Activated T-cell treated with anti-CD3 and anti-CD28 coated beads, Interleukin-2, amount 50 U/mL, for 4 hours (primary cell): ENCODE data around the gene SIRPB2. TPM values are rescaled to one million over a fixed set of nuclear protein-coding genes. Genes with fewer than 3 reads are reported as not detected.

ENCODE experiments used
- ATAC-seq, 2 donors: fragments of 200-7000 bp; cut with Tn5 transposase; one replicate each; pipeline ENCODE4 v1.10.0; 2021
- DNase-seq: peaks from one replicate; pipeline ENCODE4 v3.0.0-alpha.2; 2020
- H3K27me3 Mint-ChIP-seq: one replicate; pipeline ENCODE4 v1.8.0; 2021; ENCODE audit warnings: low read depth, mixed read lengths
- H3K36me3 Mint-ChIP-seq: one replicate; pipeline ENCODE4 v1.8.0; 2022; ENCODE audit warnings: mixed read lengths; ENCODE audit not compliant: insufficient read depth
- H3K4me1 Mint-ChIP-seq: one replicate; pipeline ENCODE4 v1.8.0; 2021; ENCODE audit warnings: low read depth, mixed read lengths
- H3K4me3 Mint-ChIP-seq: one replicate; pipeline ENCODE4 v1.8.0; 2021; ENCODE audit warnings: mild to moderate bottlenecking, moderate library complexity, mixed read lengths
- H3K9me3 Mint-ChIP-seq: one replicate; pipeline ENCODE4 v1.8.0; 2021; ENCODE audit warnings: mixed read lengths
- total RNA-seq, 3 donors: library from RNA; stranded (reverse); gene quantifications; one replicate each; pipeline ENCODE4 v1.2.1, GENCODE V29; 2021

Gene SIRPB2
- total RNA-seq, 3 donors from 2014 or later: not detected

DNA sequence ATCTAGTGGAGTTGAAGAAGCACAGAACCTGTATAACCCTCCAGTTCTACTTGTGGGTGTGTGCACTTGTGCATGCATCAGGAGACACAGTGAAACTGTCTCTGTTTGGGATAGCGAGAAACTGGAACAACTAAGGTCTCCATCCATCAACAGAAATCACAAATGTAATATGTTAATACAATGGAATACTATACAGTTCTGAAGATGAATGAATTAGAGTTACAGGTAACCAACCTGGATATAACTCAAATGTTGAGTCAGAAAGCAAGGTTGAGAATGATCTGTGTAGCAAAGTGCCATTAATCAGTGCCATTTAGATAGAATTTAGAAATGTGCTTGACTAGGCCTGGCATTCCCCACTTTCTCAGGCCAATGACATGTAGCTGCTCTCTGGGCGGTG, 20.0 kb downstream of the SIRPB2 start:
- Mint-ChIP-seq H3K9me3 (no peaks in the 10 kb centered on the region), H3K4me3 (no peak overlapping the region), H3K36me3 (no peaks in the 10 kb centered on the region), H3K27me3 (peaks cover 14% of the 10 kb centered on the region), H3K4me1 (peaks cover 12% of the 10 kb centered on the region)
- ATAC-seq (no peak), DNase-seq (no peak)

DNA sequence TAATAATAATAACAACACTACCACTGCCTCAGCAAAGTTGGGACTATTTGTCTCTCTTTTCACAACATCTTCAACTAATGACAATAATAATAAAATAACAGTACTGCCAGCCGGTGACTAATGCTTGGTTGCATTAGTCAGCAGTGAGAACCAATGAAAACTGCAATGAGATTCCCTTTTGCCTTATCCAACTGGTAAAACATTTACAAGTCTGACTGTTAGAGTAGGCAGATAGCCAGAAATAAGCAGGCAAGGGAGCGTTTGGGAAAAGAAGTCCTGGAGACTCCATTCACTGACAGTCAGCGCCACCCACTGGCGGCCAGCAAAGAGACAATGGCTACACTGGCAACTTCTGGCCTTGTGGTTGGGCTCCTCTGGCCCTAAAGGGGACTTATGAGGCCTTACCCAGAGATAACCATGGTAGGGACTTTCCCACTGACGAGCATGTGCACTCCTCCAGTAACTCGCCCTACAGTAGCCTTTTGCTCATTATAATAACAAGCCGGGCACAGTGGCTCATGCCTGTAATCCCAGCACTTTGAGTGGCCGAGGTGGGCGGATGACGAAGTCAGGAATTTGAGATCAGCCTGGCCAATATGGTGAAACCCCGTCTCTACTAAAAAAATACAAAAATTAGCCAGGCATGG, 21.2 kb downstream of the SIRPB2 start:
- no peak overlapping the region for H3K4me3 Mint-ChIP-seq
- H3K27me3 Mint-ChIP-seq: peaks cover 14% of the 10 kb centered on the region
- ATAC-seq (no peak), DNase-seq (no peak)
- no peaks in the 10 kb centered on the region for H3K9me3 Mint-ChIP-seq
- no peaks in the 10 kb centered on the region for H3K36me3 Mint-ChIP-seq
- H3K4me1 Mint-ChIP-seq: peaks cover 22% of the 10 kb centered on the region

DNA sequence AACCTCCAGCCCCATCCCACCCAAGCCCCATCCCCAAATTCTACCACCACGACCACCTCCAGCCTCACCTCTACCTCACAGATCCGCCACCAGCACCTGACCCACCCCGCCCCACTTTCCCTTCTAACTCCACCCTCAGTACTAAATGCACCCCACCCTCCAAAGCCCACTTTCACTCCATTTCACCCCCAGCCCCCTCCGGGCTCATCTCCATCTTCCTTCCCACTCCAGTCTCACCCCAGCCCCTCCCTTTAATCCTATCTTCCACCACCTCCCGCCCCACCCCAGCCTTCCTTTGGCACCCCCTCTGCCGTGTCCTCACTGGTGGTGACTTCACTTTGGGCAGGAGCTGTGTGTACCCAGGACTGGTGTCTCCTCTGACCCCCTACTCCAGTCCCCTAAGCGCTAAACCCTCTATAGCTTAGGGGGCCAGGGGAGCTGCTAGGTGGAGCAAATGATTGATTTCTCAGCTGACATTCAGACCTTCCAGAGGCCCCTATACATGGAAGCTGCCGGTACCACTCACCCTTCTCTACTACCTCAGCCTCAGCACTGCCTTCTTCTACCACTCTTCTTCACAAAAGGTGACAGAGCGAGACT, 21.8 kb downstream of the SIRPB2 start:
- DNase-seq (no peak), ATAC-seq (no peak)
- no peak overlapping the region for H3K4me3 Mint-ChIP-seq
- peaks cover 14% of the 10 kb centered on the region for H3K27me3 Mint-ChIP-seq
- no peaks in the 10 kb centered on the region for H3K9me3 Mint-ChIP-seq
- H3K36me3 Mint-ChIP-seq: peaks cover 4% of the 10 kb centered on the region
- H3K4me1 Mint-ChIP-seq: peaks cover 28% of the 10 kb centered on the region

DNA sequence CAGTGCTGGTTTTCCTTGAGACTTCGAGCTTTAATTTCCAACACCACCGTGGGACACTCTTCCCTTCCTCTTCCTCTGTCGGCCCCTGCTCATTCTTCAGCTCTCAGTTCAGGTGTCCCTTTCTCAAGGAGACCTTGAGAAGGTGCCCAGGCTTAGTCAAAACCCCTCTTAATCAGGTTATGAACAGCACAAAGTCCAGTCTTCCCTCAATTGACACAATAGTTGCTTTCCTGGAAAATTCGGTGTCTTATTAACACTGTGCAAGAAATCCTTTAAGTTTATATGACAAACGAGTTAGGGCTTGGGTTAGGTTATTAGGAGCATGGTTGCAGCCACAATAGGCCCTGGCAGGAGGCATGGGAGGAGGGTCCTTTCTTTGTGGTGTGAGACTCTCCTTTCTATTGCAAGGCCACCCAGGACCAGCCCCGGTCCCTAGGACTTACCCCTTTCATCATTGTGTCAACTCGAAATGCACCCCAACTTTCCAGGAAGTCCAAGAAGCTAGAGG, 23.0 kb downstream of the SIRPB2 start:
- DNase-seq (no peak), ATAC-seq (no peak)
- H3K4me1 Mint-ChIP-seq: peaks cover 40% of the 10 kb centered on the region
- H3K27me3 Mint-ChIP-seq: peaks cover 14% of the 10 kb centered on the region
- H3K36me3 Mint-ChIP-seq: peaks cover 16% of the 10 kb centered on the region
- H3K9me3 Mint-ChIP-seq: no peaks in the 10 kb centered on the region
- no peak overlapping the region for H3K4me3 Mint-ChIP-seq

DNA sequence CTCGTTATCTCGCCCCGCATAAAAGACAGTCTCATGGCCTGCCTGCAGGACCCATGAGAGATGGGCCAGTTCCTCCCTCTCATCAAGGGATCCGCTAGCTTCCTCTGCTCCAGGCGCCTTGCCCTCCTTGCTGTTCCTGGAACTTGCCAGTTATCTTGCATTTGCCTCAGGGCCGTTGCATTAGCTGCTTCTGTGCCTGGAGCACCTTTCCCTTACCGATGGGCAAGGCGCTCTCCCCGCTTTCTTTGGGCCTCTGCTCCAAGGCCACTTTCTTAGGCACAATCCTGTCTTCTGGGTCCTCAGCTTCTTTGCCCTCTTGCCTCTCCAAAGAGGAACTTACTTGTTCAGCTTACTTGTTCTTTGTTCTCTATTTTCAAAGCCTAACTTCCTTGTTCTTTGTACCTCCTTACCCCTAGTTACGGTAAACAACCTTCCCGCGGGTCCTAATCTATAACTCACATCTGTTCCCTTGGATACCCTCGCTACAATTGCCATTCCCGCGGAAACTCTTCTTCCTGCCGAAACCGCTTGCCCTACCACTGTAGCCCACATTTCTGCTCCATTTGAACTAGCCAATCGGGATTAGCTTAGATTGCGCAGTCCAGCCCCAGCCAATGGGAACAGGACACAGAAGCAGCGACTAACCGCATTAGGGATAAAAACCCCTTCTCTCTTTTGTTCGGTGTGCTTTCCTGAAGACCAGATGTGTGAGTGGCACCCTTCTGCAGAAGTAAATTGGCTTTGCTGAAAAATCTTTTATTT, 23.7 kb downstream of the SIRPB2 start:
- peaks cover 44% of the 10 kb centered on the region for H3K4me1 Mint-ChIP-seq
- peaks cover 18% of the 10 kb centered on the region for H3K36me3 Mint-ChIP-seq
- H3K27me3 Mint-ChIP-seq: peaks cover 14% of the 10 kb centered on the region
- DNase-seq (no peak), ATAC-seq (no peak)
- no peaks in the 10 kb centered on the region for H3K9me3 Mint-ChIP-seq
- H3K4me3 Mint-ChIP-seq: peak overlapping the region; percentile 60

DNA sequence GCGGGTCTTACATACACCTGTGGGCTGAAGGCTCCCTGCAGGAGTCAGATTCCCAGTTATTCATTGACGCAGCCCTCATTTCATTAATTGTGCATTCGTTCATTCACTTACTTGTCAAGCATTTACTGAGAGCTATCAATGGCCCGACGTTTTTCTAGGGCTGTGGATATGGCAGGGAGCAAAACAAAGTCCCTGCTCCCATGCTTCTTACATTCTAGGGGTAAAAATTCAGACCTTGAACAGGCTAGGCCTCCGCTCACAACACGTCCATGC, 24.2 kb downstream of the SIRPB2 start:
- no peaks in the 10 kb centered on the region for H3K9me3 Mint-ChIP-seq
- peaks cover 14% of the 10 kb centered on the region for H3K27me3 Mint-ChIP-seq
- H3K36me3 Mint-ChIP-seq: peaks cover 20% of the 10 kb centered on the region
- peaks cover 47% of the 10 kb centered on the region for H3K4me1 Mint-ChIP-seq
- ATAC-seq (no peak), DNase-seq (no peak)
- peak overlapping the region; percentile 60 for H3K4me3 Mint-ChIP-seq

DNA sequence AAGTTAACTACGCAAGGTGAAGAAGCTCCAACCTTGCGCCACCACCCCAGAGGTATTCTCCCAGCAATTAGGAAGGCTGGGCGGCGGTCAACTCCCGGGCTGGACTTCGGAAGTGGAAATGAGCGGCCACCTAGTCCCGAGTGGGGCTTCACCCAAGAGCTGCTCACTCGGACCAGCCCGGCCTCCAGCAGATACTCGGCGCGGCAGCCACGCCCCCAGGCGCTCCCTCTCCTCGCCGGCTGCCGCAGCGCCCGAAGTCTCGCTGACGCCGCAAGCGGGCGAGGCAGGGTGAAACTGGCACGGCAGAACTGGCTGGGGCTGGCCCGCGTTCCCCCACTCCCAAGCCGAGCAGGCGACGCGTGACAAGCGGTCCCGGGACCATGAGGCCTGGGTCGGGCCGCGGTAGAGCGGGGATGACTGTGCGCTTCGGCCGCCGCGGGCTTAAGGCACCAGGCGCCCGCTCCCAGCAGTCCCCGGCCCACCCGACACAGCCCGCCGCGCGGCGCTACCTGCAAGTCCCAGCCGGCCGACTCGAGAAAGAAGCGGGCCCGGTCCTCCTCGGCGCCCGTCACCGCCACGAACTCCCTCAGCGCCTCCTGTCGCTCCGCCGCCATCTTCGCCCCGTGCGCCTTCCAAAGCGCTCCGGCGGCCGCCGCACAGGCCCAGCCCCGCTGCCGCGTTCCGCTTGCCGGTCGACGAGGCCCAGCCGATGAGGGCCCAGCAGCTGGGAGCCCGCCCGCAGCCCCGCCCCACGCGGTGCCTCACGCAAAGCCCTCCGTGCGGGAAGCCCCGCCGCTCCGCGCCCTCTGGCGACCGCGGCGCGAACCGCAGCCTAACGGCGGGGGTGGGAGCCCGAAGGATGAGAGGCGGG, 24.8 kb downstream of the SIRPB2 start, which contains the start of gene NSFL1C:
TSS of gene NSFL1C (minus strand) at position 639 of the 871 bp plus-strand sequence. CDS start at position 614, 25 bp downstream.
- peaks cover 12% of the 10 kb centered on the region for H3K27me3 Mint-ChIP-seq
- ATAC-seq (peak; percentile 97), DNase-seq (peak; percentile 98)
- H3K9me3 Mint-ChIP-seq: no peaks in the 10 kb centered on the region
- H3K36me3 Mint-ChIP-seq: peaks cover 20% of the 10 kb centered on the region
- H3K4me3 Mint-ChIP-seq: peak within 1 kb of the TSS; percentile 89
- H3K4me1 Mint-ChIP-seq: peaks cover 47% of the 10 kb centered on the region

DNA sequence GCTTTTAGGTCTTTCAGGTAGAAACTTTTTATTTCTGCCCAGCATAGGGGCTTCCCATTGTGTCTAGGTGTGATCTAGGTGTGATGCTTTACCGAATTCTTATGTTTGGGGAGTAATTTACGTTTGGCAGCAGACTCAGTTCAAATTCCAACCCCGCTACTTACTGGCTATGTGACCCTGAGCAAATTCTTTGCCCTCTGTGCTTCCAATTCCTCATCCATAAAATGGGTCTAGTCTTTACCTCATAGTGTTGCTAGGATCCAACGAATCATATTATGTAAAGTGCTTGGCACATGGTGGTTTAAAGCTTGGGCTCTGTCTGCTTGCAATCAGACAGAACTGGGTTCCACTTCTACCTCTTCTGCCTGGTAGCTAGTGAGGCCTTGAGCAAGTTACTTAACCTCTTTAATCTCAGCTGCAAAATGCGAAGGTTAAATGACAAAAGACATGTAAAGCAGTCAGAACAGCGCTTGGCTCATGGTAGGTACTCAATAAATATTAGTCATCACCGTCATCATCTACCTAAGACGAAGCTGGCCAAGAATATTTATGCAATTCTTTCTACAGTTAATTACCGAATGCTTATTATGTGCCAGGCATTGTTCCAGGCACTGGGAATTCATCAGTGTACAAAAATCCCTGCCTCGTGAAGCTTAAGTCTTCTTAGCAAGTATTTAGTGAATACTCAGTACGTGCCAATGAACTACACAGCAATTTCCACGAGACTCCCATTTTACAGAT, 25.6 kb downstream of the SIRPB2 start:
- peak overlapping the region; percentile 89 for H3K4me3 Mint-ChIP-seq
- H3K36me3 Mint-ChIP-seq: peaks cover 28% of the 10 kb centered on the region
- DNase-seq: no peak
- ATAC-seq: no peak
- H3K4me1 Mint-ChIP-seq: peaks cover 52% of the 10 kb centered on the region
- H3K9me3 Mint-ChIP-seq: no peaks in the 10 kb centered on the region
- peaks cover 5% of the 10 kb centered on the region for H3K27me3 Mint-ChIP-seq

DNA sequence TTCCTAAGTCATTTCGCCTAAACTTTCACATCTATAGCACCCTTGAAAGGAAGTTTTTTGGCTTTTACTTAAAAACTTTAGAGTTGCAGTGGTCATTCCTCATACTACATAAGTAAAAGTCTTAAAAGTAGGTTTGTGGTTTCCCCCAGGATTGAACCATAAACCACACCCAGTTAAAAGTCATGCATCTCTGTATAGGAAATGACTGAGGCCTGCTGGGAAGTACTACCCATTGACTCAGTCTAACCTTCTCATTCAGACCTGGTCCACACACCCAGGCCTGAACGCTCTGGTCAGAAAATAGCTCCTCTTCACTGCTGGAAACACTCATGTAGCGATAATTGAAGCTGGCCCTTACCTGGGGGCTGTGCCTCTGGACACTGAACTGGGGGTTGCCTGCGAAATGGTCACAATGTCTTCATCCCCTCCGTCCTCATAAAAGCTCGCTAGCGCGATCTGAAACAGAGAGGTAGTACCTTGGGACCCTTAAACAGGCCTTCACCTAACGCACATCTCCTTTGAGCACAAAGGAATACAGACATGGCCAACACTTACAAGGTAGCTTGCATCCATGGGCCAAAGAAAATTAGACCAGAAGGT, 27.1 kb downstream of the SIRPB2 start:
- DNase-seq (no peak), ATAC-seq (no peak)
- Mint-ChIP-seq H3K4me3 (no peak overlapping the region), H3K4me1 (peaks cover 54% of the 10 kb centered on the region), H3K9me3 (no peaks in the 10 kb centered on the region), H3K27me3 (peaks cover 5% of the 10 kb centered on the region), H3K36me3 (peaks cover 39% of the 10 kb centered on the region)

DNA sequence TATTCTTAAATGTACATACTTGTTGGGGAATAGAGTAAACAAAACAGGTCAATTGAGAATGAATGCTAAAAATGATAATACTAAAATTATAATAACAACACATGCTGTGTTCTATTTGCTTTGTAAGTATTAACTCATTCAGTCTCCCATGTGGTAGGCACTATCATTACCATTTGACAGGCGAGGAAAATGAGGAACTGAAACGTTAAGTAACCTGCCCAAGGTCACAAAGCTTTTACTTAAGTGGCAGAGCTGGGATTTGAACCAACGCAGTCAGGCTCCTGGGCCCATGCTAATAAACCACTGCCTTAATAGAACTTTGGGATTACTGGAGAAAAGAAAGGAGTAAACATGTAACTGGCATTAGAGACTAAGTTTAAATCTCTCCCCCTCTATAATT, 28.4 kb downstream of the SIRPB2 start:
- Mint-ChIP-seq H3K4me1 (peaks cover 54% of the 10 kb centered on the region), H3K27me3 (no peaks in the 10 kb centered on the region), H3K36me3 (peaks cover 51% of the 10 kb centered on the region), H3K4me3 (no peak overlapping the region), H3K9me3 (no peaks in the 10 kb centered on the region)
- DNase-seq (no peak), ATAC-seq (no peak)

DNA sequence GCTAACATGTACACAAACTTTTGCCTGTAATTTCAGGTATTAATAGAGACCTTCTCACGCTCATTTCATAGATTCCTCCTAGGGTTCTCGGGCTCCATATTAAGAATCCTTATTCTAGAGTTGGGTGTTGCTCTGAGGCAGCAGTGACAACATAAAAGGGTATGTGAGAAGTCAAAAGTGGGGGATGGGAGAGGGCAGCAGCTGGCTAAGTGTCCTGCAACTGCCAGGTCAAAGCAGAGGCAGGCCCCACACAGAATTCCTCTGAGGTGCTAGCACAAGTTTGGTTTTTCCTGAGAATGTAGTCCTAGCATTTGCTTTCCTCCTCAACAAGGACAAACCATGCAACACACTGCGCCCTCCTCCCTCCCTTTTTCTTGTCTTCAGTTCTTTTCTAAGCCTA, 29.2 kb downstream of the SIRPB2 start:
- Mint-ChIP-seq H3K4me1 (peaks cover 46% of the 10 kb centered on the region), H3K4me3 (no peak overlapping the region), H3K36me3 (peaks cover 57% of the 10 kb centered on the region), H3K27me3 (no peaks in the 10 kb centered on the region), H3K9me3 (no peaks in the 10 kb centered on the region)
- DNase-seq (no peak), ATAC-seq (no peak)

DNA sequence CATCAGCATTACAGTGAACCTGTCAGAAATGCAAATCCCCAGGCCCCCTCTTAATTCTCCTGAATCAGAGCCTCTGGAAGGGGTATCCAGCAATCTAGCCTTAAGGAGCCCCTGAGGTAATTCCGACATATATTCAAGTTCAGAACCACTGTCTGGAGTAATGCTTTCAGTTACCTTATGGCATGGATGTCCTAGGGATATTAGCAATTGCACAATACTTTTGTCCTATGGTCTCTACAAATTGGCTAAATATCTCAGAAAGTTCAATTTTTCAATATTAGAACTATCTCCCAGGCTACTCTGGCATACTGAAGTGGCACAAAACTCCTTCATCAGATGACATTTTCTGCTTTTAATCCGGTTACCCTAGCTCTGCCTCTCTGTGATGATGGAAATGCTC, 30.9 kb downstream of the SIRPB2 start:
- DNase-seq (no peak), ATAC-seq (no peak)
- no peaks in the 10 kb centered on the region for H3K9me3 Mint-ChIP-seq
- H3K36me3 Mint-ChIP-seq: peaks cover 65% of the 10 kb centered on the region
- H3K4me3 Mint-ChIP-seq: no peak overlapping the region
- H3K4me1 Mint-ChIP-seq: peaks cover 37% of the 10 kb centered on the region
- no peaks in the 10 kb centered on the region for H3K27me3 Mint-ChIP-seq

DNA sequence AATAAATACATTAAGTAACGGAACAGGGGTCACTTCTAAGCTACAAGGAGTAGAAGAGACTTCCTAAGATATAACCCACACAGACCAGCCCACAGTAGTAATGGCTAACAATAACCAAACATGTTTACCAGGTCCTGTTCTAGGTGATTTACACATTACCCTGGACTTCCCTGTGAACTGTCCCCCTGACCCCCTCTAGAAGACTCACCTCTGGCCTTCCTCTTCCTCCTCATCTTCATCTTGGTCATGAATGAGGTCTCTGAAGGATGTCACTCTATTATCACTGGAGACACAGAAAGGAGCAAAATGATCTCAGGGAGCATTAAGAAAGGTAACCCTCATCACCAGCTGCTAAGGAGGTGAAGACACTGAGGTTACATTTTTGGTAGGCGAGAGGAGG, 33.2 kb downstream of the SIRPB2 start:
- DNase-seq (no peak), ATAC-seq (no peak)
- Mint-ChIP-seq H3K27me3 (no peaks in the 10 kb centered on the region), H3K36me3 (peaks cover 69% of the 10 kb centered on the region), H3K4me1 (peaks cover 14% of the 10 kb centered on the region), H3K4me3 (no peak overlapping the region), H3K9me3 (no peaks in the 10 kb centered on the region)
